Measurements from ENCODE around the gene AIPL1.

Gene AIPL1

GRCh38 chr17:6465206-6466003 lies 30.5 kb upstream of the AIPL1 start:
- DNase-seq (ENCODE audit: low read depth in 2 of 2) = no peak

- no peak for DNase-seq (ENCODE audit: low read depth in 2 of 2)
Observed at GRCh38 chr17:6464446-6465041, 29.6 kb upstream of the AIPL1 start.

GRCh38 chr17:6463616-6464445 lies 28.9 kb upstream of the AIPL1 start:
- DNase-seq (ENCODE audit: low read depth in 2 of 2) = no peak

- no peak for DNase-seq (ENCODE audit: low read depth in 2 of 2)
Observed at GRCh38 chr17:6462692-6463091, 27.8 kb upstream of the AIPL1 start.

GRCh38 chr17:6461792-6462524 lies 27.0 kb upstream of the AIPL1 start:
- no peak for DNase-seq (ENCODE audit: low read depth in 2 of 2)

GRCh38 chr17:6461246-6461645 lies 26.3 kb upstream of the AIPL1 start:
- no peak for DNase-seq (ENCODE audit: low read depth in 2 of 2)

- no peak for DNase-seq (ENCODE audit: low read depth in 2 of 2)
Observed at GRCh38 chr17:6460531-6461161, 25.7 kb upstream of the AIPL1 start.

- DNase-seq (ENCODE audit: low read depth in 2 of 2) = no peak
Observed at GRCh38 chr17:6458460-6458950, 23.6 kb upstream of the AIPL1 start.

GRCh38 chr17:6457688-6458459 lies 23.0 kb upstream of the AIPL1 start:
- no peak for DNase-seq (ENCODE audit: low read depth in 2 of 2)

GRCh38 chr17:6456914-6457687 lies 22.2 kb upstream of the AIPL1 start:
- no peak for DNase-seq (ENCODE audit: low read depth in 2 of 2)

GRCh38 chr17:6456321-6456720 lies 21.4 kb upstream of the AIPL1 start:
- DNase-seq (ENCODE audit: low read depth in 2 of 2) = no peak

- no peak for DNase-seq (ENCODE audit: low read depth in 2 of 2)
Observed at GRCh38 chr17:6455321-6455705, 20.4 kb upstream of the AIPL1 start.

GRCh38 chr17:6454495-6455320 lies 19.8 kb upstream of the AIPL1 start:
- no peak for DNase-seq (ENCODE audit: low read depth in 2 of 2)

GRCh38 chr17:6453279-6454024 lies 18.5 kb upstream of the AIPL1 start:
- no peak for DNase-seq (ENCODE audit: low read depth in 2 of 2)

- no peak for DNase-seq (ENCODE audit: low read depth in 2 of 2)
Observed at GRCh38 chr17:6452471-6453266, 17.7 kb upstream of the AIPL1 start.

GRCh38 chr17:6450926-6451832 lies 16.3 kb upstream of the AIPL1 start:
- DNase-seq (ENCODE audit: low read depth in 2 of 2) = no peak

Data from stimulated activated CD8-positive, alpha-beta memory T cell treated with anti-CD3 and anti-CD28 coated beads, Interleukin-7, amount 100 ng/mL, for 1 hour (primary cell).